BLaER1 treated with 17β-estradiol and CSF1 and Interleukin-3, amounts not matched to agents 10 nM and 100 nM (cell line): ENCODE results near the gene ATF6.

Source experiments
- H3K27ac ChIP-seq, 11 experiments: shearing (Covaris generic); formaldehyde crosslinking; 2 replicates each; pipeline ENCODE4 v1.8.1; 2022
- H3K27me3 ChIP-seq, 11 experiments: shearing (Covaris generic); formaldehyde crosslinking; 2 replicates each; pipeline ENCODE4 v1.8.1; 2022
- H3K36me3 ChIP-seq, 11 experiments: shearing (Covaris generic); formaldehyde crosslinking; 2 replicates each; pipeline ENCODE4 v1.8.1; 2022
- H3K4me1 ChIP-seq, 10 experiments: shearing (Covaris generic); formaldehyde crosslinking; 2 replicates each; pipeline ENCODE4 v1.8.1; 2022
- H3K4me2 ChIP-seq, 11 experiments: shearing (Covaris generic); formaldehyde crosslinking; 2 replicates each; pipeline ENCODE4 v1.8.1; 2022
- H3K4me3 ChIP-seq, 10 experiments: shearing (Covaris generic); formaldehyde crosslinking; 2 replicates each; pipeline ENCODE4 v1.8.1; 2022
- H3K9ac ChIP-seq, 11 experiments: shearing (Covaris generic); formaldehyde crosslinking; 2 replicates each; pipeline ENCODE4 v1.8.1; 2022
- H3K9me3 ChIP-seq, 11 experiments: shearing (Covaris generic); formaldehyde crosslinking; replicated peaks in 1 of 11; 2 replicates each; pipeline ENCODE4 v1.8.1; 2022
- H4K20me1 ChIP-seq, 11 experiments: shearing (Covaris generic); formaldehyde crosslinking; 2 replicates each; pipeline ENCODE4 v1.8.1; 2022
- Cebpa-rat ChIP-seq, 11 experiments: shearing (Covaris generic); IDR thresholded peaks; 2 replicates each; pipeline ENCODE4 v1.8.1; 2022

The ATF6 gene

DNA sequence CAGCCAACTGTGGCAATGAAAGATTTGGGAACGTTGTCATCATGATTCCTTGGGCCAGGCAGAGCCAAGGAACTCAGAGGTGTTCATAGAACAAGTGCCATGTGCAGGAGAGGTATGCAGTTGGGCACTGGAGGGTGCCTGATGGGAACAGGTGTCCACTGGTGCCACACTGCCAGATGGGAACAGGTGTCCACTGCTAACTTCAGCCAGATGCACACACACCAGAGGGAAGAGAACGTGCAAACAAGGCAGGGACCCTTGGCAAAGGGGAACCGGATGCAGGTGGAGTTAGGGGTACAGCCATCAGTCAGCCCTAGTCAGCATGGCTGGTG, 244.0 kb downstream of the ATF6 start:
- TF ChIP-seq Cebpa-rat (IDR thresholded peaks at IDR 0.05): no peak
- Histone ChIP-seq H3K36me3 (peaks cover 0 to 83% (median 0%) of the 10 kb centered on the region in 11 experiments; a peak in 4 of 22 replicates), H3K27me3 (no peaks in the 10 kb centered on the region), H3K27ac (no peak overlapping the region), H3K4me1 (peaks cover 0 to 53% (median 3%) of the 10 kb centered on the region in 10 experiments; a peak in 9 of 20 replicates), H3K9ac (no peak overlapping the region), H4K20me1 (no peaks in the 10 kb centered on the region), H3K4me3 (no peak overlapping the region), H3K9me3 (peaks cover 8 to 18% (median 12%) of the 10 kb centered on the region in 11 experiments; a peak in 21 of 22 replicates), H3K4me2 (no peak overlapping the region)

DNA sequence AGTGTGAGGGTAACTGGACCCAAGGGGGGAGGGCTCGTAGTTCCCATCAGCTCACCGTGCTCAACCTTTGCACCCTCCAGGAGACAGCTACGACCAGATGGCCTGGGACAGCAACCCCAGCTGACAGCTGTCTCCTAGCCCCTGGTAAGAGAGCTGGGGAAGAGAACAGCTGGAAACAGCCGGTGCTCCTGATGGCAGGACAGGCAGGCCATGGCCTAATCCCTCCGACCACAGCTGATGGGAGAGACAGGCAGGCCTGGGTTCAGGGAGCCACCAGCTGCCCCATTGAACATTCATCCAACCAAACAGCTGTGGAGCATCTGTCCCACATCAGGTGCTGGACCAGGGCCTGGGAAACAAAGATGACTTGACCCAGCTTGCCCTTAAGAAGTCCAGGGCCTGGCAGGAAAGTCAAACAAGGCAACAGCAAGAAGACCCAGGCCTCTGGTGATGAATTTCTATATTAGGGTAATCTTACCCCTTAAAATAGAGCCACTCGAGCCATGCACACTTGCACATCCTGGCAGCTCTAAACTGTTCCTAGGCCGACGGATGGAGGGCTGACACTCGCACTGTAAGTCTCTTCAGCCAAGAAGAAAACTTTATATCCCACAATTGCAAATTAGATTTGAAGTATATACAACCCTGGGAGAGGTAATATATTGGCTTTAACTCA, 245.4 kb downstream of the ATF6 start:
- no peaks in the 10 kb centered on the region for H4K20me1 ChIP-seq

DNA sequence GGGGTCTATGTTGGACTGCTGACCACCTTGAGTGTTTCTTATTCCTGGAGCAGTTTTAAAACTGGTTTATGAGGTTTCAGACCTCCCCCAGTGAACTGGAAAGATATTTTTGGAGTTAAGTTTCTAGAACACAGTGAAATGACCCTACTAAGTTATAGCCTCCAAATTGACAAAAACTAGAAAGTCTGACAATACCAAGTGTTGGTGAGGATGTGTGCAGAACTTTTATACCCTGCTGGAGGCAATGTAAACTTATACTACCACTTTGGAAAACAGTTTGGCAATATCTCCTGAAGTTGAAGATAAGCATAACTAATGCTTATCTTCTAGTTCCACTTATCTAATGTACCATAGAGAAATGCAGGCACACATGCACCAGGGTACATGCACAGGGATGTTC, 247.2 kb downstream of the ATF6 start:
- H3K4me1 ChIP-seq: peaks cover 0 to 46% (median 0%) of the 10 kb centered on the region in 10 experiments; a peak in 6 of 20 replicates
- H3K9me3 ChIP-seq: peaks cover 8 to 18% (median 12%) of the 10 kb centered on the region in 11 experiments; a peak in 21 of 22 replicates
- TF ChIP-seq Cebpa-rat (IDR thresholded peaks at IDR 0.05): no peak
- H3K9ac ChIP-seq: no peak overlapping the region
- H3K27ac ChIP-seq: no peak overlapping the region
- no peaks in the 10 kb centered on the region for H3K27me3 ChIP-seq
- H3K4me2 ChIP-seq: no peak overlapping the region
- peaks cover 0 to 95% (median 0%) of the 10 kb centered on the region in 11 experiments; a peak in 4 of 22 replicates for H3K36me3 ChIP-seq
- H4K20me1 ChIP-seq: no peaks in the 10 kb centered on the region; a peak in 1 of 22 replicates
- no peak overlapping the region for H3K4me3 ChIP-seq

More for the DNA sequence above, 245.4 kb downstream of the ATF6 start:
- H3K27me3 ChIP-seq: no peaks in the 10 kb centered on the region
- peaks cover 0 to 83% (median 0%) of the 10 kb centered on the region in 11 experiments; a peak in 4 of 22 replicates for H3K36me3 ChIP-seq
- no peak overlapping the region for H3K27ac ChIP-seq
- no peak overlapping the region for H3K4me2 ChIP-seq
- no peak overlapping the region for H3K9ac ChIP-seq
- no peak for TF ChIP-seq Cebpa-rat (IDR thresholded peaks at IDR 0.05)
- H3K9me3 ChIP-seq: peaks cover 8 to 18% (median 12%) of the 10 kb centered on the region in 11 experiments; a peak in 21 of 22 replicates
- peaks cover 0 to 50% (median 3%) of the 10 kb centered on the region in 10 experiments; a peak in 8 of 20 replicates for H3K4me1 ChIP-seq
- no peak overlapping the region for H3K4me3 ChIP-seq
